GM21447 (cell line): ENCODE results near the gene HAUS5.
"Not testable (repeated sequence)": the region's sequence is repeated elsewhere in the genome, so short reads cannot be mapped to it uniquely, and the experiment has no call there.

ENCODE experiments used
- ATAC-seq: cut with Tn5 transposase; IDR thresholded peaks from one replicate; pipeline ENCODE4 v1.9.1; 2021; ENCODE audit not compliant: unreplicated experiment

The HAUS5 gene

GRCh38 chr19:35607170-35607569 lies 5.4 kb upstream of the HAUS5 start:
- ATAC-seq, result not testable (repeated sequence)

- ATAC-seq, result no peak
Observed at GRCh38 chr19:35607661-35608060, 4.9 kb upstream of the HAUS5 start.

GRCh38 chr19:35608251-35608650 lies 4.3 kb upstream of the HAUS5 start:
- ATAC-seq, result no peak

- ATAC-seq, result no peak
Observed at GRCh38 chr19:35609851-35610353, 2.6 kb upstream of the HAUS5 start.

- no peak for ATAC-seq
Observed at GRCh38 chr19:35612224-35612558, 344 bp upstream of the HAUS5 start.

- ATAC-seq, result no peak
Observed at GRCh38 chr19:35613574-35613973, 1.0 kb downstream of the HAUS5 start.

- ATAC-seq, result no peak
Observed at GRCh38 chr19:35615036-35615435, 2.5 kb downstream of the HAUS5 start.

GRCh38 chr19:35618857-35619256 lies 6.3 kb downstream of the HAUS5 start:
- ATAC-seq, result no peak

GRCh38 chr19:35619290-35619923 lies 6.9 kb downstream of the HAUS5 start:
- no peak for ATAC-seq

- no peak for ATAC-seq
Observed at GRCh38 chr19:35620001-35620400, 7.5 kb downstream of the HAUS5 start.

GRCh38 chr19:35621708-35622107 lies 9.2 kb downstream of the HAUS5 start:
- ATAC-seq, result no peak

GRCh38 chr19:35622750-35623149 lies 10.2 kb downstream of the HAUS5 start:
- no peak for ATAC-seq

- ATAC-seq, result no peak
Observed at GRCh38 chr19:35623327-35624010, 10.9 kb downstream of the HAUS5 start.

GRCh38 chr19:35628264-35628564 lies 15.7 kb downstream of the HAUS5 start:
- ATAC-seq, result no peak

GRCh38 chr19:35628565-35629331 lies 16.2 kb downstream of the HAUS5 start, which contains the start of gene RBM42:
Gene RBM42, plus strand, starts transcription at chr19:35629036. Its CDS starts 118 bp downstream, at chr19:35629154.
- ATAC-seq, result peak; percentile 97

- no peak for ATAC-seq
Observed at GRCh38 chr19:35629332-35629633, 16.7 kb downstream of the HAUS5 start.

GRCh38 chr19:35633727-35634440 lies 21.3 kb downstream of the HAUS5 start:
- ATAC-seq, result no peak

GRCh38 chr19:35636651-35637050 lies 24.1 kb downstream of the HAUS5 start:
- no peak for ATAC-seq

- no peak for ATAC-seq
Observed at GRCh38 chr19:35637165-35637564, 24.6 kb downstream of the HAUS5 start.

- ATAC-seq, result no peak
Observed at GRCh38 chr19:35639321-35639639, 26.7 kb downstream of the HAUS5 start.

GRCh38 chr19:35639863-35640262 lies 27.3 kb downstream of the HAUS5 start:
- no peak for ATAC-seq
